WERI-Rb-1 (cell line): Measurements from ENCODE around the gene MDFI.

Source experiments
- DNase-seq: peaks from one replicate; pipeline ENCODE4 v3.0.0-alpha.2; 2020
- H3K27ac ChIP-seq: fragments of 250-450 bp; sonication (Bioruptor Pico); 2 replicates; pipeline ENCODE4 v1.5.1; 2020; ENCODE audit warnings: mild to moderate bottlenecking, moderate library complexity
- H3K27me3 ChIP-seq: fragments of 250-450 bp; sonication (Bioruptor Pico); 2 replicates; pipeline ENCODE4 v1.5.1; 2021; ENCODE audit warnings: mild to moderate bottlenecking, low read depth, moderate library complexity; ENCODE audit not compliant: insufficient read depth, severe bottlenecking
- H3K36me3 ChIP-seq: fragments of 250-450 bp; sonication (Bioruptor Pico); 2 replicates; pipeline ENCODE4 v1.5.1; 2020; ENCODE audit warnings: mild to moderate bottlenecking, moderate library complexity
- H3K4me3 ChIP-seq: 2 replicates; pipeline ENCODE4 v1.5.1; 2011; ENCODE audit warnings: low read depth, mild to moderate bottlenecking, control low read depth, low read length
- H3K9me3 ChIP-seq: fragments of 250-450 bp; sonication (Bioruptor Pico); 2 replicates; pipeline ENCODE4 v1.5.1; 2021; ENCODE audit warnings: mild to moderate bottlenecking, moderate library complexity; ENCODE audit not compliant: severe bottlenecking
- TF ChIP-seq, protein P1 (sequence below): IDR thresholded peaks from 2 replicates; pipeline ENCODE4 v1.5.1; 2011; ENCODE audit warnings: low read depth, mild to moderate bottlenecking, control low read depth, inconsistent platforms, low read length

Gene MDFI

GRCh38 chr6:41645007-41645618, 6.8 kb downstream of the MDFI start:
- Histone ChIP-seq H3K9me3 (no peaks in the 10 kb centered on the region), H3K27ac (peak overlapping the region; percentile 94), H3K36me3 (peaks cover 59% of the 10 kb centered on the region), H3K4me3 (no peak overlapping the region; the same call in 1 of the 2 replicates), H3K27me3 (no peaks in the 10 kb centered on the region)
- TF ChIP-seq, protein P1, sequence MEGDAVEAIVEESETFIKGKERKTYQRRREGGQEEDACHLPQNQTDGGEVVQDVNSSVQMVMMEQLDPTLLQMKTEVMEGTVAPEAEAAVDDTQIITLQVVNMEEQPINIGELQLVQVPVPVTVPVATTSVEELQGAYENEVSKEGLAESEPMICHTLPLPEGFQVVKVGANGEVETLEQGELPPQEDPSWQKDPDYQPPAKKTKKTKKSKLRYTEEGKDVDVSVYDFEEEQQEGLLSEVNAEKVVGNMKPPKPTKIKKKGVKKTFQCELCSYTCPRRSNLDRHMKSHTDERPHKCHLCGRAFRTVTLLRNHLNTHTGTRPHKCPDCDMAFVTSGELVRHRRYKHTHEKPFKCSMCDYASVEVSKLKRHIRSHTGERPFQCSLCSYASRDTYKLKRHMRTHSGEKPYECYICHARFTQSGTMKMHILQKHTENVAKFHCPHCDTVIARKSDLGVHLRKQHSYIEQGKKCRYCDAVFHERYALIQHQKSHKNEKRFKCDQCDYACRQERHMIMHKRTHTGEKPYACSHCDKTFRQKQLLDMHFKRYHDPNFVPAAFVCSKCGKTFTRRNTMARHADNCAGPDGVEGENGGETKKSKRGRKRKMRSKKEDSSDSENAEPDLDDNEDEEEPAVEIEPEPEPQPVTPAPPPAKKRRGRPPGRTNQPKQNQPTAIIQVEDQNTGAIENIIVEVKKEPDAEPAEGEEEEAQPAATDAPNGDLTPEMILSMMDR = no peak
- DNase-seq = peak; percentile 71

- TF ChIP-seq, protein P1 = no peak
- Histone ChIP-seq H3K27me3 (no peaks in the 10 kb centered on the region), H3K36me3 (peaks cover 59% of the 10 kb centered on the region), H3K27ac (peak overlapping the region; percentile 94), H3K9me3 (no peaks in the 10 kb centered on the region), H3K4me3 (no peak overlapping the region)
- no peak for DNase-seq
These were observed 7.9 kb downstream of the MDFI start for GRCh38 chr6:41646026-41646795.

GRCh38 chr6:41647061-41647511, 8.8 kb downstream of the MDFI start:
- H3K36me3 ChIP-seq = peaks cover 62% of the 10 kb centered on the region
- TF ChIP-seq, protein P1 = no peak
- H3K4me3 ChIP-seq = no peak overlapping the region
- no peaks in the 10 kb centered on the region for H3K9me3 ChIP-seq
- H3K27me3 ChIP-seq = no peaks in the 10 kb centered on the region
- peak overlapping the region; percentile 94 for H3K27ac ChIP-seq
- DNase-seq = peak; percentile 95

GRCh38 chr6:41648070-41648585, 9.9 kb downstream of the MDFI start:
- peak overlapping the region; percentile 4; the same call in 1 of the 2 replicates for H3K27ac ChIP-seq
- TF ChIP-seq, protein P1 = no peak
- DNase-seq = no peak
- H3K36me3 ChIP-seq = peaks cover 60% of the 10 kb centered on the region
- no peak overlapping the region for H3K4me3 ChIP-seq
- H3K27me3 ChIP-seq = no peaks in the 10 kb centered on the region
- no peaks in the 10 kb centered on the region for H3K9me3 ChIP-seq

DNA sequence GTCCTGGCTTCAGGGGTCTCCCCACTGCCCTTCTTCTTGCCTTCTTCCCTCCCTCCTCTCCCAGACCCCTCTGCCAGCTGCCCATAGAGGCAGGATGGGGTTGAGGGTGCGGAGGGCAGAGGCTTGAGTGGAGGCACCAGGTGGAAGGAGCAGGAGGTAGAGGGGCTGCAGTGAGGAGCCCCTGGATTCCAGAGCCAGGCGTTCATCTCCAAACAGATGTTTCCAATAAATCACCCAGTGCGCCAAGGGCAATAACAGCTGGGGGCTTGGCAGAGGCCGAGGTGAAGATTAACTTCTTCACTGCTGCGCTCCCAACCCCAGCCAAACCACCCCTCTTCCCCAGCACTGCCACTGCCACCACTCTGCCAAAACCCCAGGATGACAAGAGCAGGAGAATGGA, 10.7 kb downstream of the MDFI start:
- no peak overlapping the region for H3K4me3 ChIP-seq
- no peaks in the 10 kb centered on the region for H3K9me3 ChIP-seq
- no peak for DNase-seq
- no peaks in the 10 kb centered on the region for H3K27me3 ChIP-seq
- TF ChIP-seq, protein P1 = no peak
- peaks cover 65% of the 10 kb centered on the region for H3K36me3 ChIP-seq
- no peak overlapping the region for H3K27ac ChIP-seq
